GM18505 (cell line): ENCODE data around the gene XXYLT1.
"Not testable (repeated sequence)": the region's sequence is repeated elsewhere in the genome, so short reads cannot be mapped to it uniquely, and the experiment has no call there.

Source experiments
- ATAC-seq: cut with Tn5 transposase; IDR thresholded peaks from one replicate; pipeline ENCODE4 v1.9.1; 2021; ENCODE audit not compliant: unreplicated experiment
- POLR2A ChIP-seq: IDR thresholded peaks from 4 replicates; pipeline ENCODE4 v1.6.1; 2011; ENCODE audit warnings: borderline replicate concordance; ENCODE audit not compliant: insufficient read depth, insufficient read length; ENCODE audit errors: extremely low read depth

XXYLT1 gene

DNA sequence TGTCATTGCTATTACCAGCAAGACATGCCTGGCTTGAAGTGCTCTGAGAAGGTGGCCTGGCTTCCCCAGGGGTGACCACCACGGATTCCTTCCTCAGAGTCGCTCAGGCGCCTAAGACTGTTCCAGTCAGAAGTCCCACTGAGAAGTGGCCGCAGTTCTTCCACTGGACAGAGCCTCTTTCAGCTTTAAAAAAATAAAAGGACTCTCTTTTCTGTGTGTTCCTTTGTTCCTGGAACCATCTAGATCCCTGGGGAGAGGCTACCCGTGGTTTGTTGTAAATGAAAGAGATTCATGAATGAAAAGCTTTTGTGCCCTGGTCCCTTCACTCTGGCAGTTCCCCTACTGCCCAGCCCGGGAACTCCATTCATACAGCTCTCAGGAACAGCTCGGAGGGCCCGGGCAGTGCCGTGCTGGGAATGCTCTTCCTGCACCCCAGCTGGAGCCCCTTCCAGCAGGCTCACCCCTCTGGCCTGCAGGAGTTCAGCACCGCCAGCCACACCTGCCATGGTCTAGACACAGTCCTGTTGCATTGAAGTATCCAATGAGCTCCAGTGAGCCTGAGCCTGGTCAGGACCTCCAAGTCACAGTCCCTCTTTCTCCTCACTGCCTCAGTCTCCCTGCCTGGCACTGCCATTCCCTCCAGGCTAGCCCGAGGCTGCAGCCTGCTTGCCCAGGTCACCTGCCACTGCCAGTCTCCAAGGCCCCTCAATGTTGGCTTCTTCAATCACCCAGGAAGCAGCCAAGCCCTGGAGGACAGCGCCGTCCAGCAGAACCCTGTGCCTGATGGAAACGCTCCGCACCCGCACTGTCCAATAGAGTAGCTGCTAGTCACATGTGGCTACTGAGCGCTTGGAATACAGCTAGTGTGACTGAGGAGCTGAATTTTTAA is 75.4 kb downstream of the XXYLT1 start:
- ATAC-seq = no peak
- TF ChIP-seq POLR2A = no peak

DNA sequence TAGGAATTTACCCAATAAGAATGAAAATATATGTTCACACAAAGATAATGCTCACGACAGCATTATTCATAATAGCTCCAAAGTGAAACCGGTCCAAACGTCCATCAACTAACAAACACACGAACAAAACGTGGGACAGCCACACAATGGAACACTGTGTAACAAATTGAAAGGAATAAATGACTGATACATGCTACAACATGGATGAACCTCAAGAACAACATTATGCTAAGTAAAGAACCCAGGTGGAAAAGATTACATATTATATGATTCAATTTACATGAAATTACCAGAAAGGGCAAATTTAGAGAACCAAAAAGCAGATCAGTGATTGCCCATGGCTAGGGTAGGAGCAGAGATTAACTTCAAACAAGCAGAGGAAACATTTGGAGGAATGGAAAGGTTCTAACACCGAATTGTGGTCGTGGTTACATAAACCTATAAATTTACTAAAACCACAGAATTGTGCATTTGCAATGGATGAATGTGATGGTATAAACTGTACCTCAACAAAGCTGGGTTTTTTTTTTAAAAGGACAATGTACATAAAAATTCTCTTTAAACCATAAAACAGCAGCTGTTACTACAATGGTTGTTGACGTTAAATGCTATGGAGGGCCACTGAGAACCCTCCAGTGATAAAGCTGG is 76.3 kb downstream of the XXYLT1 start:
- no peak for ATAC-seq
- no peak for TF ChIP-seq POLR2A

DNA sequence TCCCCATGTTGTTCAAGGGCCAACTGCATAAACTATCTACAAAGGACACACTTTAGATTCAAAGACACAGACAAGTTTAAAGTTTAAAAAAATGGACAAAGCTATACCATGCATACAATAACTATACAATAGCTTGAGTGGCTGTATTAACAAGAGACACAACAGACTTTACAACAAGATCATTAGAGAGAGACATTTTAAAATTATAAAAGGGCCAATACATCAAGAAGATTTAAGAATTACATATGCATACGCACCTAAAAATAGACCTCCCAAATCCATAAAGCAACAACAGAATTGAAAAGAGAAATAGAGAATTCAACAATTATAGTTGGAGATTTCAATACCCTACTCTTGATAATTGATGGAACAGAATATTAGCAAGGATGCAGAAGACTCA is 79.4 kb downstream of the XXYLT1 start:
- no peak for TF ChIP-seq POLR2A
- ATAC-seq = no peak

DNA sequence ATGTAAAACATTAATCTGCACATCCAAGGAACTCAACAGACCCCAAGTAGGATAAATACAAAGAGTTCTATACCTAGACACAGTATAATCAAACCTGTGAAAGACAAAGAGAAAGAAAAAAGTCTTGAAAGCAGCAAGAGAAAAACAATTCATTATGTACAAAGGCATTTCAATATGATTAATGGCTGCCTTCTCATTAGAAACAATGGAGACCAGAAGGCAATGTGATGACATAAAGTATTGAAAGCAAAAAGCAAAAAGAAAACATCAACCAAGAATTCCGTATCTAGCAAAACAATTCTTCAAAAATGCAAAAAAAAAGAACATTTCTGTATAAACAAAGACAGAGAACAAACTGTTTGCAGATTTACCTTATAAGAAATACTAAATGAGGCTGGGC is 81.1 kb downstream of the XXYLT1 start:
- no peak for TF ChIP-seq POLR2A
- ATAC-seq = no peak

DNA sequence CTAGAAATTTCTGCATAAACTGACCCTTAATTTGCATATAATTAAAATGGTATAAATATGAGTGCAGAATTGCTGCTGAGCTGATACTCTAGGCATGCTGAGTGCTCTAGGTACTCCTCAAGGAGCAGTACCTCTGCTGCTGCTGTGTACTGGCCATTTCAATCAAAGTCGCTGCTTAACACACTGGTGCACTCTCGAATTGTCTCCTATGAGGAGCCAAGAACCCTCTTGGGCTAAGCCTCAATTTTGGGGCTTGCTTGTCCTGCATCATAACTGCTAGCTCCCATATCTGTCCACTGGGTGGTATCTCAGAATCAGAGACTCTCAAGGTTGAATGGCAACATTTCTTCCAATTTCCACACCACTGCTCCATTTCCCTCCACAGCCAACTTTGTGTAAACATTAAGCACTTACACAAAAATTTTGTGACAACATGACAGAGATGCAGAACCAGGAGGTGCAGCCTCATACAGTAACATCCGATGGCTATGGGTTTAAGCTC is 82.5 kb downstream of the XXYLT1 start:
- TF ChIP-seq POLR2A = no peak
- ATAC-seq = no peak

DNA sequence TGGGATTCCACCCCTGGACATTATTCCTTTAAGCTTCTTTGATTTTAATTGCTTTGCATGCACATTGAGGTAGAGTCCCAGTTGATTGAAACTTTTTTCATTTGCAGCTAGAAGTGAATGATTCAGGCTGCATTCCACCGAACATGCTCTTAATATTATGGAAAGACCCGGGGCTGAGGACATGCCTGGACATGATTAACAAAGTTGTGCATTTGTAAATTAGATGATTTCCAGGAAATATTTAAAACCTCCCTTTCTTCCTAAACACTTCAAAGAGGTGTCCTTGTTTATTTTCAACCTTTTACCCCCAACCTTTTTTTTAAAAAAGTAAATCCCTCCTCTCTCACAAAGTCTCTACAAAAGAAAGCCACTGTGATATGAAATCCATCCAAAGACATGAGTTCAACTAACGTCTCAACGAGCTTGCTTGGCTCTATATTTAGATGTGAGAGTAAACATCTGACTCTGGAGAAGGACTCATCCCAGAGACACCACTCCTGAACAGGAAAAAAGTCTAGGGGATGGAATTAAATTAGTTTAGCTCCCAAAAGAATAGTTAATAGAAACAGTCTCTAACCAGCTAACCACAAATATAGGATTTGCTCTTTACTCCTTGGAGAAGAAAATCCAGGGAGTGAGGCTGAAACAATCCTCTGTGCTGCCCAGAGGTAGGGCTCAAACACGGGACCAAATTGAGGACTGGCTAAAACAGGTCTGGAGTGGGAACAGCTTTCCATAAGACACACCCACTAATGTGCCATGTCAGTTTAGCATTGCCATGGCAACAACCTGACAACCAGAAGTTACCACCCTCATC is 83.1 kb downstream of the XXYLT1 start:
- TF ChIP-seq POLR2A = no peak
- ATAC-seq = no peak

DNA sequence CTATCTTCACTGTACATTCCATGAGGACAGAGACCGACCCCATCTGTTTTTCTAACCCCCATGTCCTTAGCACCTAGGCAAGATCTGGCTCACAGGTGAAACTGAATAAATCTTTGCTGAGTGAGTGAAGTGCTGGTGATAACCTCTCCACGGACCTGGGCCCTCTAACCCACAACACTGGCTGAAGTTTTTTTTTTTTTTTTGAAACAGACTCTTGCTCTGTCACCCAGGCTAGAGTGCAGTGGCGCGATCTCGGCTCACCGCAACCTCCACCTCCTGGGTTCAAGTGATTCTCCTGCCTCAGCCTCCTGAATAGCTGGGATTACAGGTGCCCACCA is 84.3 kb downstream of the XXYLT1 start:
- not testable (repeated sequence) for ATAC-seq

DNA sequence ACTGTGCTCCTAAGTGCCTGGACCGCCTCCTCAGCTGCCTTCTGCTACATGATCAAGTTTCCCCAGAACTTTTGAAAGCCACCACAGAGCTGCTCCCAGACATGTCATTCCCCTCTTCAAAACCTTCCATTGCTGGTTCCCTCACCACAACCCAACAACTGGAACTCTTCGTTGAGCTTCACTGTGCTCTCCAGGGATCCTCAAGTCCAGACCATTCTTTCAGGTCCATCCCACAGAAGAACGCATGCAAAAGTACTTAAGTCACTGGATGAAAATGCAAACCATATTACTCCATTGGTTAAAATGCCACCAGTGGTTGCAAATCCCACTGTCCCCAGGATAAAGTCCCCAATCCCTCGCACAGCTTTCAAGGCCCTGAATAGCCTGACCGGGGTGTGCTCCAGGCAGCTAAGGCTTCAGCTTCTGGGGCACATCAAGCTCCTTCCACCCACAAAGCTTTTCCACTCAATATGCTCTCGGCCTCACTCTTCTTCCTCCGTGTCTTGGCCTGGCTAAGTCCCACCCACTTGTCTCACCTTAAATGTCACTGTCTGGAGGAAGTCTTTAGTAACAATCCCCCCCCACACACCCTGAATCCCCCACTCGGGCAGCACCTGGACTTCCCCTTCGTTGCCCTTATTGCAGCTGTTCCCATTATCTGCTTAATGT is 84.8 kb downstream of the XXYLT1 start:
- ATAC-seq = no peak
- no peak for TF ChIP-seq POLR2A

DNA sequence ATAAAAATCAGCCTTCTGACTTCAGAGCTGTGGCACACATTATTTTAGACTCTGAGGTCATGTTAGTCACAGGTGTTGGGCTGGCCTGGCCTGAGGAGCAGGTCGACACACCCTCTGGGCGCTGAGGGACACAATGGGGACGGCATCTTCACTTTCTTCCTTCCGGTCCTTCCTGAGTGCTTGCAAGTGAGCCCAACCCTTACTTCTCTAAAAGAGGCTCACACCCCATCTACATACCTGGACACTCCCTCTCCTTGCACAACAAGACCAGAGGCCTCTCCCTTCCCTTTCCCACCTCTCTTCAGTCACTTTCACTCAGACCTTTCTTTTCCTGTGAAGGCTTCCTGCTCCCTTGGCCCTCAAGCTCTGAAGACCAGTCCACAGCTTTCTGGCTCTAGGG is 85.4 kb downstream of the XXYLT1 start:
- ATAC-seq = no peak

DNA sequence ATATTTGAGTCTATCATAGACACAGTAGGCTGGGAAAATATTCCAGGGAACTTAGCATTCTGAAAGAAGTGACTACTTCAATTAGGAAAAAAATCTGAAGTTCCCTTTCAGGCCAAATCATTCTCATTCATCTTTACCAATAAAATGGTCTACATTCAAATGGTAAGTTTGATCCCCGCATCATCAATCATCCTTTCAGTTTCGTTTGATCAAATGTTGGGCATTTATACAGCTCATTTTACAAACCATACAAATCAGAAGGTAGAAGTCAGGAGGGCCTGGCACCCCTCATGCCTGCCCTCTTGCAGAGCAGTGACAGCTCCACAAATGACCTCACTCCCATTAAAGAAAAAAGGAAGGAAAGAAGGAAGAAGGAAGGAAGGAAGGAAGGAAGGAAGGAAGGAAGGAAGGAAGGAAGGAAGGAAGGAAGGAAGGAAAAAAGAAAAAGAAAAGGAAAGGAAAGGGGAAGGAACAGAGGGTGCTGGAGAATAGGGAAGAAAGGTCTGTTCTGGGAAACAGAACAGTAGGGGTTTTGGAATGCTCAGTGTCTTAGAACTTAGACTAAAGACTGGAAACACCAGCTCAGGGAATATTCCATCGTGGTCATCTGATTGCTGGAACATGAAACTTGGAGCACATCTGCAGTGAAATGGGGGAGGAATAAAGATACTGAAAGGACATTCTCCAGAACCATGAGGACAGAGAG is 86.1 kb downstream of the XXYLT1 start:
- ATAC-seq = no peak
- TF ChIP-seq POLR2A = no peak

More for the DNA sequence above, 85.4 kb downstream of the XXYLT1 start:
- TF ChIP-seq POLR2A = no peak

DNA sequence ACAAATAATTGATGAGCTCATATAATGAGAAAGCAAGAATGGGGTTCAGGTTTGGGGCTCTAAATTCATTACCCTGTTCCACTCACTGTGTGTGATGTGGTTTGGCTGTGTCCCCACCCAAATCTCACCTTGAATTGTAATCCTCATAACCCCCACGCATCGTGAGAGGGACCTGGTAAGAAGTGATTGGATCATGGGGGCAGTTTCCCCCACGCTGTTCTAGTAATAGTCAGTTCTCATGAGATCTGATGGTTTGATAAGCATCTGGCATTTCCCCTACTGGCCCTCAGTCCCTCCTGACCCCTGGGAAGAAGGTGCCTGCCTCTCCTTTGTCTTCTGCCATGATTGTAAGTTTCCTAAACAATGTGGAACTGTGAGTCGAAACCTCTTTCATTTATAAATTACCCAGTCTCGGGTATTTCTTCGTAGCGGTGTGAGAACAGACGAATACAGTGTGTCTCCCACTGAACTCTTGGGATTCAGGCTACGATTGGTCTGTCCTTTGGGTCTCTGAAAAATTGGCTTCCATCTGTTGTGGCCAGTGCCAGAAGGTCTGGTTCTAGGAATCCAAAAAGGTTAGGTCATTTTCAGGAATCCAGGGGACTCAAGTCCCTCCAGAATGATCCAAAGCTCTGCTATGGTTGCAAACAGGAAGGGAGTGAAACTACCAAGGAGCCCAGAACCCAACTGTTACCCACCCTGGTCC is 87.7 kb downstream of the XXYLT1 start:
- no peak for TF ChIP-seq POLR2A
- no peak for ATAC-seq

DNA sequence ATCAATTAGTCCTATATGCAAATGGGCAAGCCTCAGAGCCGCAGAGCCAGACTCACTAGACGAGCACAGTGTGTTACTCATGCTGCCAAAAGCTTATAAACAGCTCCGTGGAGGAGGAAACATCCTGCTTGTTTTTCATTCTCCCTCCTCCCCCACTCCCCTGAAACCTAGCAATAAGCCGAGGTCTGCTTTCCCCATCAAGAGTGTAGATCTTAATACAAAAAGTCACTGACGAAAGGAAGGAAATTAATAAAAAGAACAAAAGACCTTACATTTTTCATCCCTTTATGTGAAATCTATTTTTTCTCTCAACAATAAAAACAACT is 88.5 kb downstream of the XXYLT1 start:
- no peak for TF ChIP-seq POLR2A
- no peak for ATAC-seq
